Activated CD8-positive, alpha-beta memory T cell treated with anti-CD3 and anti-CD28 coated beads, Interleukin-2, amount 50 U/mL, for 1 hour (primary cell): ENCODE results near the gene SLC25A22.

Experiments
- DNase-seq: peaks from one replicate; pipeline ENCODE4 v3.0.0-alpha.2; 2020; ENCODE audit errors: extremely low read depth

The SLC25A22 gene

DNA sequence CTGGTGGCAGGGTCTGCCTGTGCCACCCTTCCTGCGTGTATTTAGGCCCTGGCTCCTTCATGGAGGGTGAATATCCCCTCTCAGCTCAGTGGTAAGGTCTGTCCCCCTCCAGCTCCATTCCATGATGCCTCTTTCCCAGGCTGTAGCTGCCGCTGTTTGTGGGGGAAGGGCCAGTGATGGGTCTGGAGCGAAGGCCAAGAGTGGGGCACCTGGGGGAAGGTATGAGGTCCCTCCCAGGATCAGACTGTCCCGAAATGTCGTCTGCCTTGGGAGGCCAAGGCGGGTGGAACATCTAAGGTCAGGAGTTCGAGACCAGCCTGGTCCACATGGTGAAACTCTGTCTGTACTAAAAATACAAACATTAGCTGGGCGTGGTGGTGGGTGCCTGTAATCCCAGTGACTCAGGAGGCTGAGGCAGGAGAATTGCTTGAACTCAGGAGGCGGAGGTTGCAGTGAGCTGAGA is 35.8 kb upstream of the SLC25A22 start:
- no peak for DNase-seq

DNA sequence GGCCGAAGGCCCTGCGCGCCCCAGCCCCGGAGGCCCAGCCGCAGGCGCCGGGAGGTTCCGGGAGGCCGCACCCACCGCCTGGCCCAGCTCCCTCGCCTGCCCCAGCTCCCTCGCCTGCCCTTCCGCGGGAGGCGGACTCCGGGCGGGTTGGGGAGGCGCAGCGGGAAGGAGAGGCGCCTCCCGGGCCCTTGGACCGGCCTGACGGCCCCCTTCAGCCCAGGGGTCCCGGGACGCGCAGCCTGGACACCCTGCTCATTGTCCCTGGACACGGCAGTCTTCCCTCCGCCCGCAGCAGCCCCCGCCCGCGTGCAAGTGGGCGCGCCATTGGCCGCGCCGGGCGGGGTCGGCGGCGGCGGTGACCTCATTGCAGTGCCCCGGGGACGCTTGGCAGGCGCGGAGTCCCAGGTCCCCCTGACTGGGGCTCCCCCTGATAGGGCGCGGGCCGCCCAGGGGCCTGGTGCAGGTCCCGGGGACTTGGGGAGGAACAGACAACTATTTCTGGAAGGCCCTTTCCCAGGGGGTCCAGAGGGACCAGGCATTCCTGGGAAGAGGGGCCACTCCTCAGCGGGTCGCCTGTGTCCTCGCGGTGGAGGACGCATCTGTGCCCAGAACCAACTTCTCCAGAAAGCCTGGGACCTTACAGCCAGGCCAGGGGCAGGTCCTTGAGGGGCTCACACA is 35.2 kb upstream of the SLC25A22 start:
- DNase-seq = no peak

GRCh38 chr11:832529-833113 is 34.5 kb upstream of the SLC25A22 start, which contains the start of gene CD151:
CD151 (plus strand) TSS chr11:832952; CDS start chr11:836070, 3,118 bp downstream.
- no peak for DNase-seq

GRCh38 chr11:831961-832528 is 34.0 kb upstream of the SLC25A22 start:
- no peak for DNase-seq

GRCh38 chr11:831118-831864 is 33.2 kb upstream of the SLC25A22 start:
- no peak for DNase-seq

GRCh38 chr11:830295-831117 is 32.4 kb upstream of the SLC25A22 start:
- DNase-seq = no peak

DNA sequence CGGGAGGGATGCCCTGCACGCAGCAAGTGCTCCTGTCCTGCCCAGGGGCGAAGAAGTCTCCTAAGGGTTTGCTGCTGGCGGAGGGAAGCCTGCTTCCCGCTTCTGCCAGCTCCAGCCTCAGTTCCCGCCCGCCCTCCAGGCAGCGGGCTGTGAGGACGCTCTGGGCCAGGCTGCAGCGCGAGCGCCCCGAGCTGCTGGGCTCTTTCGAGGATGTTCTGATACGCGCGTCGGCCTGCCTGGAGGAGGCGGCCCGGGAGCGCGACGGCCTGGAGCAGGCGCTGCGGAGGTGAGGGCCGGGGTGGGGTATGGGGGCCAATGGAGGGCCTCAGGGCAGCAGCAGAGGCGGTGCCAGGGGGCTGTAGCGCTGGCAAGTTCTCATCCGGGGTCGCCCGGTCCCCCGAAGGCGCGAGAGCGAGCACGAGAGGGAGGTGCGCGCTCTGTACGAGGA is 31.8 kb upstream of the SLC25A22 start:
- no peak for DNase-seq

DNA sequence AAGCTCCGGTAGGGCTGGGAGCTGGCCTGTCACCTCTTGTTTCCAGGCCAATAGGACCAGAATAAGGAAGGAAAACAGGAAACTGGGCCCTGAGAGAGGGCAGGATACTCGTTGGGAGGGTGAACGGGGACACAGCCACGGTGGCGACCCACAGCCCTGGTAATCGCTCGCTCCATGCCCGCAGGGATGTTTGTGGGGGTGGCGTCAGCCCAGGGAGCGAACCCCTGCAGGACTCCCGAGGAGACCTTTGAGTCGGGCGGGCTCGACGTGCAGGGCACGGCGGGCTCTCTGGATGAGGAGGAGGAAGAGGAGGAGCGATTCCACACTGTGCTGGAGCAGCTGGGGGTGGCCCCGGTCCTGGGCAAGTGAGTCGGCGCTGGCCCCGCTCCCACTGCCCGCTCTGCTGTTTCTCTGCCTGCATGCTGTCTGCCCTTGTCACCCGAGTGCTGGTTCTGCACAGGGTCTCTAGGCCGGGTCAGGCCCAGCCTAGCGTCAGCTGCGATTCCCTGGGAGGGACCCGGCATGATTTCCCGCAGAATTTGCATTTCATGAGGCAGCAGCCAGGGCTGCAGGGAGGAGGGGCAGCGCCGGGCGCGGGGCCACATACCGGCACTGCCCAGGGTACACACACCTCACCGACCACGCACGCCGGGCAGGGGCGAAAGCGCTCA is 31.2 kb upstream of the SLC25A22 start:
- no peak for DNase-seq

DNA sequence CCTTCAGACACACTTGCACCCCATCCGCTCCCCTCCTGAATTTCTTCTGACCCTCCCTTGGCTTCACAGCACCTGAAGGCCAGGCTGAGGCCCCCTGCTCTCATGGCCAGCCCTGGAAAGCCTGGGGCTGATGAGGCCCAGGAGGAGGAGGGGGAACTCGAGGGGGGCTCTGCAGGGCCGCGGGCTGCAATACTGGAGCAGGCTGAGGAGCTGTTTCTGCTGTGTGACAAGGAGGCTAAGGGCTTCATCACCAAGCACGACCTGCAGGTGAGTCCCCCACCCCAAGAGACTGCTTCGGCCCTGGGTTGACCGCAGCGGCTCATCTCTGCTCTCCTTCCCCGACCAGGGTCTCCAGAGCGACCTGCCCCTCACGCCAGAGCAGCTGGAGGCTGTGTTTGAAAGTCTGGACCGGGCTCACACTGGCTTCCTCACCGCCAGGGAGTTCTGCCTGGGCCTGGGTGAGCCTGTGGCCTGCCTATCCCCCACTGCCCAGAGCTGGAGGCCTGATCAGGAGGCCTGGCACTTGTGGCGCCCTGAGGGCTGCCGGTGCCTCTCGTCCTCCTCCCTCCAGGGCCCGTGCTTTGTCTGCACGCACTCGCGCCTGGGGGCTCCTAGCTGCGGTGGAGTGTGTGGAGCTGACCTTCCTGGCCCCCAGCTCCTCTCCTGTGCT is 30.6 kb upstream of the SLC25A22 start:
- no peak for DNase-seq

- DNase-seq = no peak
Observed at GRCh38 chr11:827897-828192, 29.8 kb upstream of the SLC25A22 start, which contains the start of gene CRACR2B. CRACR2B (plus strand) TSS chr11:827919; CDS start chr11:828608, 689 bp downstream.

DNA sequence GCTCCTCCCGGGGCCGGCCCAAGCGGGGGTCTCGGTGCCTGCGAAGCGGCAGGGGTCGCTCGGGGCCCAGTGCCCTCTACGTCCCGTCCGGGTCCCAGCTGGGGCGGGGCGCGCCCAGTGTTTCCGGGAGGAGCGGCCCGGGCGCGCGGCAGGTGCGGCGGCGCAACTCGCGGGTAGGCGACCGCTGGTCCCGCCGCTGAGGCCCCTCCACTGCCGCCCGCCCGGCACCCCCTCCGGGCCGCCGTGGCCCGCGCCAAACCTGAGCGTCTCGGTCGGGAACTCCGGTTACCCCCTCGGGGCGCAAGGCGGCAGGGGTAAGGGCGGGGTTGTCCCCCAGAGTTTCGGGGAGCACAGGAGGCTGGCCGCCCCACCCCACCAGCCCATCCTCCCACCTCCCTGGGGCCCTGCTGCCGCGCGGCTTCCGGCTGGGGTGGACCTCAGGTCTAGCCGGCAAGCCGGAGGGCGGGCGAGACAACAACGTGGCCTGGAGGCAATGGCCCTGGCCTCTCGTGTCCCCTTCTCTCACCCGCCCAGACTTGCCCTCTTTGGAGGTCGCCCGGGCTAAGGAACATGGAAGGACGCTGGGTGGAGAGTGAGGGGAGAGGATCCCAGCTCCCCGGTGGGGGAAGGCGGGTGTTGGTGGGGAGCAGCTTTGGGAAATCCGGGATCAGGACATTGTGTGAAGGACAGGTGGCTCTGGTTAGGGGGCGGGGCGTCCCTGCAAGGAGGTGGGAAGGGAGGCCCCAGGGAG is 29.2 kb upstream of the SLC25A22 start:
- DNase-seq = no peak

- no peak for DNase-seq
Observed at GRCh38 chr11:826836-827145, 28.7 kb upstream of the SLC25A22 start.

DNA sequence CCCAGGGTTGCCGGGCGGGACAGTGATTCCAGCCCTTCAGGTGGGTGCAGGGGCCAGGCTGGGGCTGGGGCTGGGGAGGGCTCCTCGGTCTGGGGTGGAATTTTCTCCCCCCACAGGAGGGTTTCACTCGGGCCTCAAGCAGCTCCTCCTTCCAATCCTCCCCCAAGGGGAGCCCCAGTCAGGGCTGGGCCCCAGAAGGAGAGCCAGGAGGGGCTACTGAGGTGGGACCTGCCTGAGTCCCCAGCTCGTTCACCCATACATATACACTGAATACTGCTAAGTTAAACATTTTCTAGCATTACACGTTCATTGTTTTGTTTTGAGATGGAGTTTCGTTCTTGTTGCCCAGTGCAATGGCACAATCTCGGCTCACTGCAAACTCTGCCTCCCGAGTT is 28.1 kb upstream of the SLC25A22 start:
- DNase-seq = no peak

GRCh38 chr11:825366-826226 is 27.5 kb upstream of the SLC25A22 start:
- DNase-seq = no peak

DNA sequence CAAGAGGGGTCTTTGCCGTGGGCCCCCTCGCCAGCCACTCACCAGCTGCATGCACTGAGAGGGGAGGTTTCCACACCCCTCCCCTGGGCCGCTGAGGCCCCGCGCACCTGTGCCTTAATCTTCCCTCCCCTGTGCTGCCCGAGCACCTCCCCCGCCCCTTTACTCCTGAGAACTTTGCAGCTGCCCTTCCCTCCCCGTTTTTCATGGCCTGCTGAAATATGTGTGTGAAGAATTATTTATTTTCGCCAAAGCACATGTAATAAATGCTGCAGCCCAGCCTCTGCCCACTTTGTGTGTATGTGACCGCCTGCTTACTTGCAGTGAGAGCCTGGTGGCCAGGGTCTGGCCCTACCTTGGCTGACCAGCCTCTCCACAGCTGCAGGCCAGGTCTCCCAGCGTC is 26.9 kb upstream of the SLC25A22 start:
- DNase-seq = no peak

DNA sequence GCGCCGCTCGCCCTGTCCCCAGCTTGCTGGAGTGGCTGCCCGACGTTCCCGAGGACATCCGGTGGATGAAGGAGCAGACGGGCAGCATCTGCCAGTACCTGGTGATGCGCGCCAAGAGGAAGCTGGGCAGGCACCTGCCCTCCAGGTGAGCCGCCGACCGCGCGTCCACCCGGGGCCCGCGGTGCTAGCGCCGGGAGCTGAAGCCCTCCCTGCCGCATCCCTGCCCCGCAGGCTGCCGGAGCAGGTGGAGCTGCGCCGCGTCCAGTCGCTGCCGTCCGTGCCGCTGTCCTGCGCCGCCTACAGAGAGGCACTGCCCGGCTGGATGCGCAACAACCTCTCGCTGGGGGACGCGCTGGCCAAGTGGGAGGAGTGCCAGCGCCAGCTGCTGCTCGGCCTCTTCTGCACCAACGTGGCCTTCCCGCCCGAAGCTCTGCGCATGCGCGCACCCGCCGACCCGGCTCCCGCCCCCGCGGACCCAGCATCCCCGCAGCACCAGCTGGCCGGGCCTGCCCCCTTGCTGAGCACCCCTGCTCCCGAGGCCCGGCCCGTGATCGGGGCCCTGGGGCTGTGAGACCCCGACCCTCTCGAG is 26.3 kb upstream of the SLC25A22 start:
- no peak for DNase-seq

DNA sequence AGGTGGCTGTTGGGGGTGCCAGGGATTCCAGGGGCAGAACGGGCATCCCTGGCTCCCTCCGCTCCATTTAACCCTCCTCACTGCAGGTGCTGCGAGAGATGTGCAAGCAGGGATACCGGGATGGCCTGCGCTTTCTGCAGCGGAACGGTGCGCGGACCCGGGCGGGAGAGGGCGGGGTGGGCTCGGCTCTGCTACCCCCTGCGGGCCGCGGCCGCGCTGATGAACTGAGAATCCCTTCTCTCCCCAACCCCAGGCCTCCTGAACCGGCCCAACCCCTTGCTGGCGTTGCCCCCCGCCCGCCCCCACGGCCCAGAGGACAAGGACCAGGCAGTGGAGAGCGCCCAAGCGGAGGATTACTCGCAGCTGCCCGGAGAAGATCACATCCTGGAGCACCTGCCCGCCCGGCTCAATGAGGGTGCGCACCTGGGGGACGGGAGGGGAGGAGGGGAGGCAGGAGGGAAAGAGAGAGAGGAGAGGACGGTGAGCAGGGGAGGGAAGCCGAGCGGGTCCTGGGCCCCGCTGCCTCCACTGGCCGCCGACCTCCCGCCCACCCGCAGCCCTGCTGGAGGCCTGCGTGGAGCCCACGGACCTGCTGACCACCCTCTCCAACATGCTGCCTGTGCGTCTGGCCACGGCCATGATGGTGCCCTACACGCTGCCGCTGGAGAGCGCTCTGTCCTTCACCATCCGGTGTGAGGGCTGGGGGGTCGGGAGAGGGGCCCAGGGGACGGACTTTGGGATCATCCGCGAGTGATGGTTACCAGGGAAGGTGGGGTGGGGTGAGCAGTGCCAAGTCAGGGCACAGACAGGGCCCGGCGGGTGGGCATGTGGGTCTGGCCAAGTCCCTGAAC is 25.6 kb upstream of the SLC25A22 start:
- no peak for DNase-seq
